HCT116 (cell line): Measurements from ENCODE around the gene SLC35F2.

ENCODE experiments used
- CBX3 ChIP-seq: IDR thresholded peaks from 2 replicates; pipeline ENCODE4 v1.6.1; 2012; ENCODE audit warnings: low read depth
- CTCF ChIP-seq, 3 experiments: fragments of 200-600 bp in 1 of 3; sonication (generic) in 1 of 3; IDR thresholded peaks in 2 of 3; conservative IDR thresholded peaks in 1 of 3; 2 replicates each; pipeline ENCODE4 v1.5.1; 2012 to 2017; ENCODE audit warnings: low read depth in 2 of 3, low read length in 2 of 3, antibody characterized with exemption in 1 of 3, borderline replicate concordance in 1 of 3, control low read depth in 1 of 3, mild to moderate bottlenecking in 1 of 3, mixed read lengths in 1 of 3, mixed run types in 1 of 3, moderate library complexity in 1 of 3; ENCODE audit not compliant: insufficient read depth in 1 of 3
- EGR1 ChIP-seq: IDR thresholded peaks from 2 replicates; pipeline ENCODE4 v1.6.1; 2012; ENCODE audit warnings: low read depth
- EZH2 ChIP-seq: fragments of 200-600 bp; sonication (generic); IDR thresholded peaks from 2 replicates; pipeline ENCODE4 v1.6.1; 2017; ENCODE audit warnings: antibody characterized with exemption, mixed run types
- EZH2phosphoT487 ChIP-seq: fragments of 200-600 bp; IDR thresholded peaks from 2 replicates; pipeline ENCODE4 v1.6.1; 2018; ENCODE audit warnings: antibody characterized with exemption, borderline replicate concordance
- POLR2A ChIP-seq: IDR thresholded peaks from 2 replicates; pipeline ENCODE4 v1.7.0; 2011; ENCODE audit warnings: borderline replicate concordance; ENCODE audit not compliant: insufficient read depth, insufficient read length; ENCODE audit errors: extremely low read depth
- RAD21 ChIP-seq: IDR thresholded peaks from 2 replicates; pipeline ENCODE4 v1.6.1; 2012; ENCODE audit warnings: low read depth, mild to moderate bottlenecking
- SP1 ChIP-seq: IDR thresholded peaks from 2 replicates; pipeline ENCODE4 v1.6.1; 2012; ENCODE audit warnings: low read depth
- YY1 ChIP-seq: IDR thresholded peaks from 2 replicates; pipeline ENCODE4 v1.6.1; 2011; ENCODE audit warnings: low read length, low read depth, moderate library complexity, mild to moderate bottlenecking; ENCODE audit not compliant: insufficient replicate concordance; ENCODE audit errors: extremely low read depth
- TF ChIP-seq, protein P1 (sequence below): IDR thresholded peaks from 2 replicates; pipeline ENCODE4 v1.6.1; 2011; ENCODE audit warnings: mild to moderate bottlenecking, low read length, moderate library complexity; ENCODE audit not compliant: insufficient replicate concordance; ENCODE audit errors: extremely low read depth

- TF ChIP-seq CTCF (IDR thresholded peaks at IDR 0.05 in 2 of 3, conservative IDR thresholded peaks at IDR 0.05 in 1 of 3; ENCODE audit: borderline replicate concordance in 1 of 3, insufficient read depth in 1 of 3, low read depth in 2 of 3, low read length in 2 of 3) (no peak), CBX3 (no peak), EZH2 (no peak), POLR2A (no peak), SP1 (no peak), EZH2phosphoT487 (no peak), YY1 (no peak), RAD21 (no peak), EGR1 (no peak)
- TF ChIP-seq, protein P1, sequence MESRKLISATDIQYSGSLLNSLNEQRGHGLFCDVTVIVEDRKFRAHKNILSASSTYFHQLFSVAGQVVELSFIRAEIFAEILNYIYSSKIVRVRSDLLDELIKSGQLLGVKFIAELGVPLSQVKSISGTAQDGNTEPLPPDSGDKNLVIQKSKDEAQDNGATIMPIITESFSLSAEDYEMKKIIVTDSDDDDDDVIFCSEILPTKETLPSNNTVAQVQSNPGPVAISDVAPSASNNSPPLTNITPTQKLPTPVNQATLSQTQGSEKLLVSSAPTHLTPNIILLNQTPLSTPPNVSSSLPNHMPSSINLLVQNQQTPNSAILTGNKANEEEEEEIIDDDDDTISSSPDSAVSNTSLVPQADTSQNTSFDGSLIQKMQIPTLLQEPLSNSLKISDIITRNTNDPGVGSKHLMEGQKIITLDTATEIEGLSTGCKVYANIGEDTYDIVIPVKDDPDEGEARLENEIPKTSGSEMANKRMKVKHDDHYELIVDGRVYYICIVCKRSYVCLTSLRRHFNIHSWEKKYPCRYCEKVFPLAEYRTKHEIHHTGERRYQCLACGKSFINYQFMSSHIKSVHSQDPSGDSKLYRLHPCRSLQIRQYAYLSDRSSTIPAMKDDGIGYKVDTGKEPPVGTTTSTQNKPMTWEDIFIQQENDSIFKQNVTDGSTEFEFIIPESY = no peak
Observed at GRCh38 chr11:107840129-107840484, 18.5 kb downstream of the SLC35F2 start.
